Fibroblast of skin of abdomen (primary cell): ENCODE measurements around the gene SGCE.

ENCODE experiments used
- DNase-seq: peaks from one replicate; pipeline ENCODE4 v3.0.0-alpha.2; 2013

Gene SGCE

DNA sequence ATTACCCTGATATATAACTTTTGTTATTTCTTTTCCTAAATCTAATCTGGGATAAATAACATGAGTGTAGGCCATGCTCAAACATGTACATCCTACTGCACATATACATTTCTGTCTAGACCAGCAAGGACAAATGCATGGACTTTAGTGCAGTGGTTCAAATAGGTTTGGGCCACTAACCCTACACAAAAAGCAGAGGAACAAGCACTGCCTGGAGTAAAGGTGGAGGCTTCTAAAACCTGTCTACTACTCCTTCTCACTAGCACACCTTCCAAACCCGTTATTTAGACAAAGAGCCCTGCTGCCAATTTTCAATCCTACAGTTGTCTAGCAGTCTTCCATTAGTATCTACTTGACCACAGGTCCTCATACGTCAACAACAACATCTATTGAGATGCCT lies 34.8 kb downstream of the SGCE start:
- DNase-seq: no peak

DNA sequence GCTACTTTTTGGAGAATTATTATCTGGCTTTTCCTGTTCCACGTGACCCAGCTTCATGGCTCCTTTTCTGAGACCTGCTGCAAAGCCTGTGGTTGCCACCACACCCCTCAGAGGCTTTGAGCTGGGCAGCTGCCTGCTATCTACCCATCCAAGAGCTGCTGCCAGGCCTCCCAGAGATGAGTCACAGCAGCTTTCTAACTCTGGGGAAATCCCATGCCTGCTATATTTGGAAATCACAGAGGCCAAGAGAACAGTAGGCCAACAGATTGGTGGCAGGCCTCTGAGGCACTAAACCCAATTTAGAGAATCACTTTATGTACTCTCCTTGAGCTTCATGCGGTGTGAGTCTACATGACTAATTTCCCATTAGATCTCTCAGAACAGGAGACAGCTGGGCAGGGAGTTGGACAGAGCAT lies 35.2 kb downstream of the SGCE start:
- DNase-seq: peak; percentile 85

DNA sequence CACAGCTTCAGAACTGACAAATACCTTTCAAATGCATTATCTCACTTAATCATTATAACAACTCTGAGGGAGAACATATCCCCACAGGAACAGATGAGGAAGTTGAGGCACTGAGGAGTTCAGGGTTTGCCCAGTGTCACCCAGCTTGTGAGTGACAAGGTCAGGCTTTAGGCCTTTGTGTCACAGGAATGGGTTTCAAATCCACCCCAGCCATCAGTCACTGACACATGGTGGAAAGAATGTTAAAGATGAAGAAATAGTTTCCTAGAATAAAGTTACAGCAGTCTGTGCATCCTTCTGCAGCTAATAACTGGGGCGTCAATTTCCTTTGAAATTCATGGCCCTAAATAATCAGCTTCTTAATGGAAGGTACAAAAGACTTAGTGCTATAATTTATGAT lies 37.8 kb downstream of the SGCE start:
- DNase-seq: no peak

DNA sequence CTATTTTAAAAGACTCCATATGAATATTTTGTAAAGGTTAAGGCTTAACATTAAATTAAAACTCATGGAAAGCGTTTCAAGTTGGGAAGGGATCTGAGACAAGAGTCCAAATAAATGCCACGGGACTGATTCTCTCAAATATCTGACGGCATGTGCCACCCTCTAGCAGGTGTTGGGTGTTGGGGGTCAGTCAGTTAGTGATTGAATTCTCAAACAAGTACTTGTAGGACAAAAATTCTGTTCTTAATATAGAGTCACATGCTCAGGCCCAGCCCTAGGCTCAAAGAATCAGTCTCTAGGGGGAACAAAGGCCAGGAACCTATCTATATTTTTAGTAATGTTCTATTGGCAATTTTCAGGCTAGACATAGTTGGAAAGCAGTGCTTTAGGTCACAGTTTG lies 39.1 kb downstream of the SGCE start:
- no peak for DNase-seq

DNA sequence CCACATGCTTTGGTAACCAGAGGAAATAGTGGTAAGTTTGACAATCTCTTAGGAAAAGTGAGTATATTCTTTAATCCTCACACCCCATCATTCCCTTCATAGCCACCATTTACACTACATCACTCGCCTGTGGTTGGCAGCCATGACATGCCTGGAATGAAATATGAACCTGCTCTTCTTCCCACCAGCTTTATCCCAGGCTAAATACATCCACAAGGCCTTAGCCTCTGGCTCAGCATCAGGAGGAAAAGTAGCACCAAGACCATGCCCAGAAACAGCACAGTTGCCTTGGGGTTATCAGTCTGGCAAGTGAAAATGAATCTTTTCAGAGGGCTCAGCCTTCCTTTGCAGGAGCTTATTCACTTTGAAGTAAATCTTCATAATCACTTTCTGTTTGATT lies 40.3 kb downstream of the SGCE start:
- DNase-seq: no peak

DNA sequence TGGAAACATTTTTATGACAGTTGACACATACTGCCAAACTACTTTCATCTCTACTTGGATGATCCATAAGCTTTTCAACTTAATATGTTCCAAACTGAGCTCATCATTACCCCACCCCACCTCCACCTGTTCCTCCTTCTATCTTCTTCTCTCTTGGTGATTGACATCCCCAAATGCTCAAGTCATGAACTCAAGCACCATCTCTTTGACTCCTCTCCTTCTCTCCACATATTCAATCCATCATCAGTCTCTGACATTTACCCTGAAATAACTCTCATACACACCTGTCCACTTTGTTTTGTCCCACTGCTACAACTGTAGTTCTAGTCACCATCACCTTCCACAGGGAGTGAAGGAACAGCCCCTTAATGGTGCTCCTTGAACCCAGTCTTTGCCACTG lies 43.3 kb downstream of the SGCE start:
- DNase-seq: no peak

DNA sequence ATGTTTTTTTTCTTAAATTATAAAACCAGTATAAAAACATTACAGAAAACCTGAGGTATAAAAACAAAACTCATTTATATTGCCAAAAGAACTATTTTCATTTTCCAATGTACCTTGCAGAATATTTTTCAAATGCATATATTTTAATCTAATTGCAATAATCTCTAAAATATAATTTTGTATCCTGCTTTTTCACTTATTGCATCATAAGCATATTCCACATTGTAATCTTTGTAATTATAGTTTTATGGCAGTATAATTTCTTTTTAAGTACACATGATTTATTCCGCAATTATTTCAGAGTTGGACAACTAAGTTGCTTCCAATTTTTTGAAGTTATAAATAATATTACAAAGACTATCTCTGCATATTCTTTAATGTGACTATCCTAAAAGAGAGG lies 43.7 kb downstream of the SGCE start:
- no peak for DNase-seq

DNA sequence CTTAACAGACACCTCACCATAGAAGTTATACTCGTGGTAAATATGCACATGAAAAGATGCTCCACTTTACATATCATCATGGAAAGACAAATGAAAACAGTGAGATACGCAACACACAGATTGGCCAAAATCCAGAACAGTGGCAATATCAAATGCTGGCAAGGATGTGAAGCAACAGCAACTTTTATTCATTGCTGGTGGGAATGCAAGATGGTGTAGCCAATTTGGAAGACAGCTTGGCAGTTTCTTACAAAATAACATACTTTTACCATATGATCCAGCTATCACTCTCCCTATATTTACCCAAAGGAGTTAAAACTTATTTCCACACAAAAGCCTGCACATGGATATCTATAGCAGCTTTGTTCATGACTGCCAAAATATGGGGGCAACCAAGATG lies 46.4 kb downstream of the SGCE start:
- DNase-seq: no peak

DNA sequence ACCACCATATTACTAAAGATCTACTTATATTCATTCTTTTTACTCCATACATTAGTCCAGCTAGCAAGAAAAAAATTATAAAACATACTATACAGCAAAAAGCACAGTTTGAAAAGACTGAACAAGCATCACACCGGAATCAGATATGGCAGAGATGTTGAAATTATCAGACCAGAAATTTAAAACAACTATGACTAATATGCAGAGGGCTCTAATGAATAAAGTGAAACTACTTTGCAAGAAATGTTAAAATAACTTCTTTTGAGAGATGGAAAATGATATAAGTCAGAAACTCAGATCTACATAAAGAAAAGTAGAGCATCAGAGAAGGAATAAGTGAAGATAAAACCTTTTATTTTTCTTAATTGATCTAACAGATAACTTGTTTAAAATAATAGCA lies 50.9 kb downstream of the SGCE start:
- no peak for DNase-seq

DNA sequence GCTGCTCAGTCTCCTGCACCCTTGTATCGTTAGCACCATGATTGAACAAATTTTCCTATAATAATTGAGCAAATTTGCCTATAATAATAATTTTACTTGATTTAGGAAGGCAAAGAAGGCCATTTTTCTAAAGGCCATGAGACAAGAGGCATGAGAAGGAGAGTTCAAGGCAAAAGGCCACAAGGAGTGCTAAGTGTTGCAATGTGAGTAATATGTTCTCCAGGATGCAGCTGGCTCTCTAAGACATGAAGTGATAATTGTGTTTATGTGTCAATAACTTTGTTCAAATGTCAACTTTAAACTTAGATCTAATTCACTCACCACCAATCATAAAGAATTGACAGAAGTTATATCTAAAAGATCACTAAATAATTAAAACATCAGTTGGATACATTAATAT lies 53.8 kb downstream of the SGCE start:
- DNase-seq: no peak

DNA sequence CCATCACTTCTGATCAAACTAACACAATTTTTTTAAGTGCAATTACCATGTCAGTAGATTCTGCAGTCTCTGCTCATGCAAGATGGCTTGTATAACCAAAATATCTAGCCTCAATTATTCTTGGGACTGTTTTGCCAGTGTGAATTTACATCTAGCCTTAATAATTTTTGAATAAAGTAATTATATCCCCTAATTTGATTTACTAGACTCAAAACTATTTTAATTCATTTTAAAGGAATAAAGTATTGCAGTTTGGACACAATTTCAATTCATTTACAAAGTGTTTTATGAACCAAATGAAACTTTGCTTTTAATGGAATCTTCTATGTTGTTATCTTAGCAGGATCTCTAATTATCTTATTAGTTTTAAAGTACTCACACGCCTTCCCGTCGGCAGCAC lies 55.7 kb downstream of the SGCE start:
- no peak for DNase-seq

DNA sequence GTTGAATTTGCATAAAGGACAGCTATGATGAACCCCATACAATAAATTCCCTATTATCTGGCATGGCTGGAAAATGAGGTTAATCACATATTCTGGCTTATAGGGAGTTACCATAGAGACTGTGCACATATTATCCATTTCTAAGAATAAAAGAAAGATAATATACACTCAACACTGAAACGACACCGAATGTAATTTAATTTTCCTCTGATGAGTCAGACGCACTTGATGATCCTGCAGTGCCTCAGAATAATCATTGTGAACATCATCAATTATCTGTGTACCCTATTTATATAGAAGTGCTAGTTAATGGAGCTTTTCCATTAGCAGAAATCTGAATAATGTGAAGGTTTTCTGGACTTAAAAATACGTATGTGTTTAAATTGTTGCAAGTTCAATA lies 60.2 kb downstream of the SGCE start:
- no peak for DNase-seq

DNA sequence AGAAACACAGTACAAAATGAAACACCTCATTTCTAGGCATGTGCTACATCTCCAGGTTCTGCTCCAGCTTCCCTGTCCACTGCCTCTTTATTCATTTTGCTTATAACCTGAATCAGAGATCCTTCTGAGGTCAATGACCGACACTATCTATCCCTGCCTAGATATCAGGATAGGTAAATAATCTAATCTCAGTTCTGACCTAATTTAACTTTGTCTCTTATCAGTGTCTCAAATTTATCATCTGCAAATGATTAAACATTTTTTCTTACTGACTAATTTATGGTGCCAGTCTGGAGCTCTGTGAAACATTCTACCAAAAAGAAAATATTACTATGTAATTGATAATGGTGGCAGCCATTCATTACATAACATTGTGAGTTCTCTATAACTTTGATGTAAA lies 61.1 kb downstream of the SGCE start:
- DNase-seq: no peak

DNA sequence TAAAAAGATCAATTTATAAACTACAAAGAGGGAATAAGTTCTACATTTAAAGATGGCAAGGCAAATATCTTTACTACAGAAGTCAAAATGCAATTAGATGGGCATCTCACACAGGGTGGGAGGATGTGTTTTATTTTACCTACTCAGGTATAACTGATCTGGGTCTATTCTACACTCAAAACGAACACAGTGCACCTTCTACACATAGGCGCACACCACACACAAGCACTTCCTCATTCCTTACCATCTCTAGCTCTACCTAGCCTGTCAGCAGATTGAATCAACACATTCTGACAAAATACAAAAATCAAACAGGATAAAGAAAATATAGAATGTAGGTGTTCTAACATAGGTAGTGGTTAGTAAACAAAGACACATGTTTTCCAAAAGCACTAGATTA lies 64.8 kb downstream of the SGCE start:
- DNase-seq: no peak

DNA sequence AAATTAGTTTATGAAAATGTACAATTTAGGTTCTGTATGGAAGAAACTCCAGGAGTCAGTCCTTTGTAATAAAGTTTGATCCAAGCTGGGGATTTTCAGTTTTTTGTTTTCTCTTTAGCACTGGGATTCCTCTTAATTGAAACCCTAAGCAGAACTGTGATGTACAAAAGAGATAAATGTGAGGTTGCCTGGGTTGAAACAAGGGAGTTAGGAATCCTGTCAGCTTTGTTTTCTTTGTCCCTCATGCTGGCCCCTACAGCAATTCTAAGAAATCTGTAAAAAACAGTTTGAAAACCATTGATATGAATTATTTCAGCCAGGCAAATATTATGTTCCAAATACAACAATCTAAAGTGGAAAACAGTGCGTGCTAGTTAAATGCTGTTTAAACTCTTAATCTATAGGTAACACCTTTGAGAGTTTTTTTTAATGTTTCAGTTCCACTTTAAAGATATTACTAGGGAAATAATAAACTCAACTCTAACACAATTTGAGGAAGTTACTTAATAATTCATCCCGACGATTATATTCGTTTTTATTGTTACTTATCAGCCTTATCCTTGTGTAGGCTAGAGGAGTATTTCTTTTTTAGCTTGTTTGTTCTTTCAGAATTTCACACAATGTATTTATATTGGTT lies 65.3 kb downstream of the SGCE start:
- no peak for DNase-seq

DNA sequence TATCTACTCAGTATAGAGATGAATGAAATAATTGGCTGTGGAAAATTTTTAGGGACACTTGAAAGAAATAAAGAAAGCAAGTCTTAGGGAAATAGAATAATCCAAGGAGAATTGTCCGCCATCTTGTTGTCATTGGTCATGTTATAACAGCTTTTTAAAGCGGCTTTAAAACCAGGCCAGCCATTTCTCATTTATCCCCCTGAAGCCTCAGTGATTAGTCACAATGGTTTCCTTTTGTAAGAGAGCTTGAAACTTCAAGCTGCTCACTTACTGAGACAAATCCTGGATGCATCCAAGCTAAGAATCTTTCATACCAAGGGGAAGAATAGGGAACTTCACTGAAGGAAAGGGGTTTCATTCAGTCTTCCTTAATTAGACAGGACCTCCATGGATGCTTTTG lies 67.9 kb downstream of the SGCE start:
- no peak for DNase-seq

DNA sequence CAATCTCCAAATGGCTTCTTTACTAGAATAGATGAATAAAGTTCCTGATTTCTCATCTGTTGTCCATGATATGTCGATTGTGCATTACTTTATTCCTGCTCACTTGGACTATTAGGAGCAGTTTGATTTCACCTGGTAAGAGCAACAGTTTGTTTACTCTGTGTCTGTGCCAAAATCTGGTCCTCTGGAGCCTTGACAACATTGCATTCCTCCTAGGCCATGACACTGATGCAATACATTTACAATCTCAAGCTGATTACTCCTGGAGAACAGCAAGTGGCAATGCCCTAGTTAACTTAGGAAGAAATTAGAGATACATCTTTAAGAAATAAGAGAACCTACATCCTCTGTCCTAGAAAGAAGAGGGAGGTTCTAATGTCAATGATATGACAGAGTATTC lies 71.8 kb downstream of the SGCE start:
- peak; percentile 31 for DNase-seq

DNA sequence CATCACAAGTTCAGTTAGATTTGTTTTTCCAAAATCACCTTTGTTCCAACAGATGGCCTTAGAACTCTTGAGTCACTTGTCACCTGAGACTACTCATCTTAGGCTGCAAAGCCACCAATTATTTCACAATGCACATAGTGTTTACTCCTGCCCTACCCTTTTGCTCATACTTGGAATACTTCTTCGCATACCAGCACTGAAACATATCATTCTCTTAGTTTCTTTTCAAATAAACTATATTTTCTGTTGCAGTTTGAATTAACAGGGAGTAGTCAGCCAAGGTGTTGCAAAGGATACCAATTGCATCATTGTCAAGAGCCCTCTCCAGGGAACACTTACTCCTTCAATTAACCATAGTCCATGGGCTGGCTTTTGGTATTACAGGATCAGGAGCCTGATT lies 75.3 kb downstream of the SGCE start:
- peak; percentile 31 for DNase-seq

DNA sequence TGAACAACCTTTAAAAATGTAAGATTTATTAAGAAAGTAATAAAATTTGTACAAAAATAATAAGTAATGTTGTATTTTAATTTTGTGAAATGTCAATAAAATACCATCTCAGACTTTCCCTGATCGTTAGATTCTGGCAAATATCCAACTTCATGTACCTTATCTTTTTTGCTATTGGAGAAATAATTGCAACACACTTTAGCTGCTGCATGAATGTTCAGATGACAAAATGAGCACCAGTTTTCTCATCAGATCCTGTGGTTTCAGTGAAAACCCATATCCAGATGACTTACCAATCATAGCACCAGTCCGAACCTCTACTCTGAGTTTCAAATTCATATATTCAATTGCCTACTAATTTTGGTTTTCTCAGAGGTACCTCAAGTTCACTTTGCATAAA lies 76.5 kb downstream of the SGCE start:
- DNase-seq: no peak

DNA sequence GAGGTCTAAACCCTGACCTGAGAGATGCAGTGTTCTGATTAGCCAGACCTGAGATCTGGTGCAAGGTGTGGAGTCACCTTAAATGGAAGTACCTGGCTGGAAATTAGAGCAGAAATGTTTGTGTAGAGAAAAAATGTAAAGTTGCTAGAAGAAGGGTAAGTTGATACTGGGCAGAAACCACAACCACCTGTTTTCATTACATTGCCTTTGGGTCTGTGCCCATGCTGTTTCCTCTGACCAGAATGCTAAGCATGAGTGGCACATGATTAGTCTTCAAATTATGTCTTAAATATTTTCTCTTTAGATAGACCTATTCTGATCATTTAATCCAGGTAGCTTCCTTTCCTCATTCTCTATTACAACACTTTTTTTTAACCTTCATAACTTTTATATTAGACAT lies 77.3 kb downstream of the SGCE start:
- DNase-seq: no peak

DNA sequence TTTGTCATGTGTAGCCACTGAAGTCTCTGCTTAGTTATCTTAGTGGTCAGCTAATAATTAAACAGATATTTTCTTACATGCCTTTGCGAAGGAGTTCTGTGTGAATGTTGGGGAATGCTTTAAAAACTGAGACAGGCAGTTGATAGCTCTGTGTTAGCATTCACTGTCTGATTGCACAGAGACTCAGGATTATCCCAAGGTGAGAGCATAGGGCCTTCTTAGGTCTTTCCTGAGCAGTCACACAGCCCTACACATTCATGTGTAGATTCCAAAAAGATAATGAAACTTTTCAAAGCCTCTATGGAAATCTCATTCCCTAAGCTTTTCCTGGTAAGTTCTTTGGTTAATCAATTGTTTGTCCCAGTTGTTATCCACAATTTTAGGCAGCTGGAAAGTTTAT lies 78.6 kb downstream of the SGCE start:
- no peak for DNase-seq

DNA sequence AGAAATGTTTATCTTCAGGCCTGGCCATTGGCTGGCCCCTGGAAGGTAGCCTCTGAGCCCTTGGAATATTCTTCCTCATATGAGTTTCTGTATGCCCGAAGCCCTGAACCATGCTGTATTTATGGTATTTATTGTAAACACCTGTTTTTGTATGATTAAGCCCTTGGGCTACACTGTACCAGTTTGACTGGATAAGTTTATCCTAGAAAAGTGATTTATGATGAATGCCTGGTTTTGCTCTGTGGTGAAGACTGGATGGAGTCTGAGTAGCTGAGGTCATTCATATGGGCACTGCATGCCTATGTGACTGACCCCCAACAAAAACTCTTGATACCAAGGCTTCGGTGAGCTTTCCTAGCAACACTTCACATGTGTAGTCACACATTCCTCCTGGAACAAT lies 79.6 kb downstream of the SGCE start:
- no peak for DNase-seq

DNA sequence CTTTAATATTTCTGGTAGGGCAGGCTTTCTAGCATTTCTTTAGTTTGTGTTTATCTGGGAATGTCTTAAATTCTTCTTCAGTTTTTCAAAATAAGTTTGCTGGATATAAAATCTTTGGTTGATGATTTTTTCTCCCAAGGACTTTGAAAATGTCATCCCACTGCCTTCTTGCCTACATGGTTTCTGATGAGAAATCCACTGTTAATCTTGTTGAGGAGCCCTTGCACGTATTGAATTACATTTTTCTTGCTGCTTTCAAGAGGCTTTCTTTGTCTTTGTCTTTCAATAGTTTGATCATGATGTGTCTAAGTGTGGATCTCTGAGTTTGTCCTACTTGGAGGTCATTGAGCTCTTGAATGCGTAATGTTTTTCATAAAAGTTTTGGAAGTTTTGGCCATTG lies 80.3 kb downstream of the SGCE start:
- no peak for DNase-seq

DNA sequence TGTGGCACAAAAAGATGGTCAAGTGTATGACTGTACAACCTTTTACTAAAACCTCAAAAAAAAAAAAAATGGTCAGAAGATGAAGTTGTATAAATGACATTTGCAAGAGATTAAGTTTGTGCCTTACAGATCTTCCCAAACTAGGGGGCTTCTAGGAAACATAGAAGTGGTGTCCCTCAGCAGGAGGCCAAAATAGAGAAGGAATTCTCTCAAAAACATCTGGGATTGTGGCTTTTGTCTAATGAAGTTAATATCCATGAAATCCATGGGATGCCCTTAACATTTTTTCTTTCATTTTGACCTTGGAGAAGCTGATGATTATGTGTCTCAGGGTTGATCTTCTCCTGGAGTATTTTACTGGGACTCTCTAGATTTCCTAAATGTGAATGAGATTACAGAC lies 84.1 kb downstream of the SGCE start:
- DNase-seq: no peak

DNA sequence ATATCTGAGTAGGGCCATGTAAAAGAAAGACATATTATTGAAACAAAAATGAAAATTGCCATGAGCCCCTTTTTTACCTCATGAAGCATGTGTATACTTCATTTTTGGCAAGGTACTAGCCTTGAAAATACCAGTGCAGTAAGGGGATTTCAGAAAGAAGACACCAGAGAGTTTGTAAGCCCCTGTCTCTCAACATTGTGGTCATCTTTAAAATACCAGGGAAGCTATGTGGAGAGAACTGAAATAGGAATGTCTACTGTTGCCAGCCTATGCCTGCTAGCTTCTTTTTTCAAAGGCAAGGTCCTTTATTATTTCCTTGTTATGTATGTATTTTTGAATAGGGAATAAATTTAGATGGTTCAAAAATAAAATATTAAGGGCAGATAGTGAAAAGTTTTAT lies 88.5 kb downstream of the SGCE start:
- DNase-seq: no peak
